ENCODE data around the gene NDC80. TPM values are rescaled to one million over a fixed set of nuclear protein-coding genes. Genes with fewer than 3 reads are reported as not detected.

The NDC80 gene
- polyA plus RNA-seq, 1 donor (not counting 4 experiments of a cell fraction or from before 2014, with no cell fraction given): 11.5 TPM

DNA sequence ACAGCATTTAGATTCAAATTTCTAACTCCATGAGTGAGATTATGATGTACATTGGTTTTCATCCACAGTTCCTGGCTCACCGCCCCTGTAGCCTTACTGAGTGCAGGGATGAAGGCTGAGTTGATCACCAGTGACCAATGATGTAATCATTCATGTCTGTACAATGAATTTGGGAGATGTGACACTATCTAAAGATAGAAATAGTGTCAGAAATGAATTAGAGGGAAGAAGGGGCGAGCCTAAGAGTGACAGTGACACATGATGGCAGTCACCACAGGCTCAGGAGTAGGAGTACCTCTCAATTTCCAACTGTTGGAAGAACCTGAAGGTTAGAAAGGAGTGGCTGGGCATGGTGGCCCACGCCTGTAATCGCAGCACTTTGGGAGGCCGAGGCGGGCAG is 3.2 kb upstream of the NDC80 start:
- Histone ChIP-seq H3K79me2 (ENCODE audit: control insufficient read depth, insufficient read depth, low read length) (peaks cover 34% of the 10 kb centered on the region), H3K9me1 (ENCODE audit: control insufficient read depth, extremely low read depth, insufficient read depth, low read length) (no peaks in the 10 kb centered on the region), H3K4me2 (ENCODE audit: control insufficient read depth, extremely low read depth, insufficient read depth, low read depth, low read length) (no peak overlapping the region), H3K27ac (ENCODE audit: control insufficient read depth, insufficient read depth, low read length) (no peak overlapping the region), H3K4me1 (ENCODE audit: control insufficient read depth, extremely low read depth, insufficient read depth, low read length) (peaks cover 13% of the 10 kb centered on the region), H3K9me3 (ENCODE audit: control insufficient read depth, low read depth, low read length) (no peaks in the 10 kb centered on the region), H3K27me3 (ENCODE audit: control insufficient read depth, extremely low read depth, insufficient read depth, low read length) (no peaks in the 10 kb centered on the region), H3K36me3 (ENCODE audit: control insufficient read depth in 2 of 2, extremely low read depth in 1 of 2, insufficient read depth in 2 of 2, low read length in 2 of 2) (peaks cover 0 to 4% of the 10 kb centered on the region in 2 experiments), H3K4me3 (ENCODE audit: control insufficient read depth in 2 of 3, extremely low read depth in 1 of 3, insufficient read depth in 2 of 3, low read depth in 1 of 3, low read length in 3 of 3) (no peak overlapping the region), H2AFZ (ENCODE audit: control insufficient read depth, low read length) (no peak overlapping the region), H4K20me1 (ENCODE audit: control insufficient read depth, extremely low read depth, insufficient read depth, low read length) (no peaks in the 10 kb centered on the region), H3K9ac (ENCODE audit: control insufficient read depth, extremely low read depth, insufficient read depth, low read length) (no peak overlapping the region)
- DNase-seq (ENCODE audit: low read depth, low spot score) (no peak), FAIRE-seq (no peak)
- TF ChIP-seq, protein P1, sequence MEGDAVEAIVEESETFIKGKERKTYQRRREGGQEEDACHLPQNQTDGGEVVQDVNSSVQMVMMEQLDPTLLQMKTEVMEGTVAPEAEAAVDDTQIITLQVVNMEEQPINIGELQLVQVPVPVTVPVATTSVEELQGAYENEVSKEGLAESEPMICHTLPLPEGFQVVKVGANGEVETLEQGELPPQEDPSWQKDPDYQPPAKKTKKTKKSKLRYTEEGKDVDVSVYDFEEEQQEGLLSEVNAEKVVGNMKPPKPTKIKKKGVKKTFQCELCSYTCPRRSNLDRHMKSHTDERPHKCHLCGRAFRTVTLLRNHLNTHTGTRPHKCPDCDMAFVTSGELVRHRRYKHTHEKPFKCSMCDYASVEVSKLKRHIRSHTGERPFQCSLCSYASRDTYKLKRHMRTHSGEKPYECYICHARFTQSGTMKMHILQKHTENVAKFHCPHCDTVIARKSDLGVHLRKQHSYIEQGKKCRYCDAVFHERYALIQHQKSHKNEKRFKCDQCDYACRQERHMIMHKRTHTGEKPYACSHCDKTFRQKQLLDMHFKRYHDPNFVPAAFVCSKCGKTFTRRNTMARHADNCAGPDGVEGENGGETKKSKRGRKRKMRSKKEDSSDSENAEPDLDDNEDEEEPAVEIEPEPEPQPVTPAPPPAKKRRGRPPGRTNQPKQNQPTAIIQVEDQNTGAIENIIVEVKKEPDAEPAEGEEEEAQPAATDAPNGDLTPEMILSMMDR (optimal IDR thresholded peaks at IDR 0.05 in 1 of 3, IDR thresholded peaks at IDR 0.05 in 1 of 3, conservative IDR thresholded peaks at IDR 0.05 in 1 of 3; ENCODE audit: extremely low read depth in 1 of 3, insufficient read depth in 2 of 3, low read length in 3 of 3): no peak
- TF ChIP-seq EZH2 (IDR thresholded peaks at IDR 0.05; ENCODE audit: low read length): no peak
- dilution Hi-C loops (cut with MboI; ENCODE audit: extremely low pct_ligation_motif_present, low sequenced_read_pairs): no loop called here

DNA sequence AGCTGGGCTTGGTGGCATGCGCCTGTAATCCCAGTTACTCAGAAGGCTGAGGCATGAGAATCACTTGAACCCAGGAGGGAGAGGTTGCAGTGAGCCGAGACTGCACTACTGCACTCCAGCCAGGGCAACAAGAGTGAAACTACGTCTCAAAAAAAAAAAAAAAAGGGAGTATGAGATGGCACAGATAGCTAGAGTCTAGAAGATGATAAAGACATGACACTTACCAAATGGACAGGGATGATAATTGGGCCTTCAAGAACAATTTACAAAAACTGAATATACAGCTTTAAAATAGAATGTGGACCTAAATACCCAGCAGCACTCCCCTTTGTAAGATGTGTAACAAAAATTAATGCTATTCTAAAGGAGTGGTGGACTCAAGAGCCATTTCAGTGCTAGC is 2.8 kb upstream of the NDC80 start:
- Histone ChIP-seq H3K27ac (ENCODE audit: control insufficient read depth, insufficient read depth, low read length) (no peak overlapping the region), H3K9me3 (ENCODE audit: control insufficient read depth, low read depth, low read length) (no peaks in the 10 kb centered on the region), H2AFZ (ENCODE audit: control insufficient read depth, low read length) (no peak overlapping the region), H3K4me3 (ENCODE audit: control insufficient read depth in 2 of 3, extremely low read depth in 1 of 3, insufficient read depth in 2 of 3, low read depth in 1 of 3, low read length in 3 of 3) (no peak overlapping the region), H3K9ac (ENCODE audit: control insufficient read depth, extremely low read depth, insufficient read depth, low read length) (no peak overlapping the region), H3K9me1 (ENCODE audit: control insufficient read depth, extremely low read depth, insufficient read depth, low read length) (no peaks in the 10 kb centered on the region), H3K27me3 (ENCODE audit: control insufficient read depth, extremely low read depth, insufficient read depth, low read length) (no peaks in the 10 kb centered on the region), H3K79me2 (ENCODE audit: control insufficient read depth, insufficient read depth, low read length) (peaks cover 37% of the 10 kb centered on the region), H4K20me1 (ENCODE audit: control insufficient read depth, extremely low read depth, insufficient read depth, low read length) (no peaks in the 10 kb centered on the region), H3K4me1 (ENCODE audit: control insufficient read depth, extremely low read depth, insufficient read depth, low read length) (peaks cover 17% of the 10 kb centered on the region), H3K36me3 (ENCODE audit: control insufficient read depth in 2 of 2, extremely low read depth in 1 of 2, insufficient read depth in 2 of 2, low read length in 2 of 2) (peaks cover 0 to 4% of the 10 kb centered on the region in 2 experiments), H3K4me2 (ENCODE audit: control insufficient read depth, extremely low read depth, insufficient read depth, low read depth, low read length) (no peak overlapping the region)
- FAIRE-seq: no peak
- no peak for DNase-seq (ENCODE audit: low read depth, low spot score)
- dilution Hi-C loops (cut with MboI; ENCODE audit: extremely low pct_ligation_motif_present, low sequenced_read_pairs): no loop called here
- no peak for TF ChIP-seq EZH2 (IDR thresholded peaks at IDR 0.05; ENCODE audit: low read length)
- TF ChIP-seq, protein P1 (optimal IDR thresholded peaks at IDR 0.05 in 1 of 3, IDR thresholded peaks at IDR 0.05 in 1 of 3, conservative IDR thresholded peaks at IDR 0.05 in 1 of 3; ENCODE audit: extremely low read depth in 1 of 3, insufficient read depth in 2 of 3, low read length in 3 of 3): no peak

All from keratinocyte (primary cell).